ENCODE results near the gene CLRN3.

DNA sequence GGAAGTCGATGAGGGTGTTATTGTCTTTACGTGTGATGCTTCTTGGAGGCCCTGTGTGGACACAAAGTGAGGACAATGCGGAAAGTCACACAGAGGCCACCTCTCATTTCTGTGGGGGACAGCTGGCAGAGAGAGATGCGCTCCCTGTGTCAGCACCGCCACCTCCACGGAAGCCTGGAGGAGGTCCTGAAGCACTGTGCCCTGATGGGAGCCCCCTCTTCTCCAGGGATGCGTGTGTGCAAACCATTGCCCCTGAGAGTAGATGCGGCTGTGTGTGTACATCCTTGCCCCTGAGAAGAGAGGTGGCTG, 16.2 kb upstream of the CLRN3 start:
- TF ChIP-seq EZH2phosphoT487 (IDR thresholded peaks at IDR 0.05; ENCODE audit: insufficient read depth, low read depth): no peak
- TF ChIP-seq EZH2 (IDR thresholded peaks at IDR 0.05; ENCODE audit: insufficient read depth, poor library complexity, severe bottlenecking): no peak

Data from GM23248 (cell line).